GM12878 (cell line): ENCODE measurements around the gene ZNF816. TPM values are rescaled to one million over a fixed set of nuclear protein-coding genes. Genes with fewer than 3 reads are reported as not detected.

ENCODE experiments used
- ATAC-seq: fragments of 200-7000 bp; cut with Tn5 transposase; 3 replicates; pipeline ENCODE4 v1.9.1; 2020; ENCODE audit warnings: mild to moderate bottlenecking, moderate library complexity
- BruUV-seq: library from RNA; stranded (reverse); fragments of 400-500 nt; replicated peaks from 2 replicates; lab custom pipeline; 2021; lab: Mats Ljungman, UMichigan
- CTCF ChIA-PET: fragments of 300-600 bp; sonication (Branson Sonifier 250); formaldehyde crosslinking; extraction: SDS; loops from one replicate; lab custom pipeline; 2021; ENCODE audit warnings: inconsistent platforms; lab: Yijun Ruan, JAX
- POLR2A ChIA-PET: fragments of 350-600 bp; formaldehyde crosslinking; extraction: SDS; loops from one replicate; lab custom pipeline; 2021; ENCODE audit warnings: inconsistent platforms; lab: Charles Lee
- RAD21 ChIA-PET: fragments of 300-600 bp; sonication (Branson Sonifier 250); formaldehyde crosslinking; loops from one replicate; lab custom pipeline; 2023; ENCODE audit warnings: antibody characterized with exemption; ENCODE audit not compliant: unreplicated experiment; lab: Charles Lee
- SMC1A ChIA-PET: fragments of 300-600 bp; sonication (Branson Sonifier 250); formaldehyde crosslinking; loops from one replicate; lab custom pipeline; 2023; ENCODE audit not compliant: unreplicated experiment, uncharacterized antibody; lab: Charles Lee
- DNase-seq: peaks from one replicate; pipeline ENCODE4 v3.0.0-alpha.2; 2011; ENCODE audit warnings: low read depth, low spot score
- FAIRE-seq: peaks from 3 replicates; lab custom pipeline; 2011; peaks lifted over from hg19 to GRCh38; lab: Jason Lieb, UNC
- H2AFZ ChIP-seq: 2 replicates; pipeline ENCODE4 v1.6.0; 2011; ENCODE audit warnings: low read depth, low read length, control low read depth; ENCODE audit not compliant: control insufficient read depth
- H3K27ac ChIP-seq: 2 replicates; pipeline ENCODE4 v1.5.1; 2011; ENCODE audit warnings: control low read depth; ENCODE audit not compliant: control insufficient read depth, insufficient read depth
- H3K27me3 ChIP-seq, 2 experiments: replicated peaks in 1 of 2; 2 replicates each; pipeline versions ENCODE4 v1.6.0 to v1.6.1; 2011; ENCODE audit warnings: low read length in 1 of 2; ENCODE audit not compliant: control insufficient read depth in 2 of 2, insufficient read depth in 2 of 2
- H3K36me3 ChIP-seq, 2 experiments: 2 replicates each; pipeline ENCODE4 v1.5.1; 2011; ENCODE audit warnings: low read length in 1 of 2; ENCODE audit not compliant: control insufficient read depth in 2 of 2, insufficient read depth in 2 of 2
- H3K4me1 ChIP-seq: 2 replicates; pipeline ENCODE4 v1.6.1; 2011; ENCODE audit warnings: mild to moderate bottlenecking, low read length, moderate library complexity, mixed read lengths; ENCODE audit not compliant: control insufficient read depth, insufficient read depth
- H3K4me2 ChIP-seq: 2 replicates; pipeline ENCODE4 v1.6.0; 2011; ENCODE audit warnings: control low read depth; ENCODE audit not compliant: control insufficient read depth, insufficient read depth
- H3K4me3 ChIP-seq: fragments of 200-600 bp; sonication (generic); 2 replicates; pipeline ENCODE4 v1.5.1; 2016
- H3K79me2 ChIP-seq: 2 replicates; pipeline ENCODE4 v1.6.0; 2011; ENCODE audit warnings: low read length; ENCODE audit not compliant: control insufficient read depth, insufficient read depth
- H3K9ac ChIP-seq: 2 replicates; pipeline ENCODE4 v1.8.0; 2011; ENCODE audit warnings: low read length, control low read depth, mixed read lengths; ENCODE audit not compliant: control insufficient read depth, insufficient read depth
- H3K9me3 ChIP-seq: replicated peaks from 3 replicates; pipeline ENCODE4 v1.5.1; 2011; ENCODE audit warnings: mild to moderate bottlenecking, low read length; ENCODE audit not compliant: control insufficient read depth, insufficient read depth
- H4K20me1 ChIP-seq: 2 replicates; pipeline ENCODE4 v1.6.0; 2011; ENCODE audit not compliant: control insufficient read depth, insufficient read depth
- BCL11A ChIP-seq: IDR thresholded peaks from 2 replicates; pipeline ENCODE4 v1.6.1; 2011; ENCODE audit warnings: low read depth, low read length
- BRCA1 ChIP-seq: IDR thresholded peaks from 2 replicates; pipeline ENCODE4 v1.6.1; 2011; ENCODE audit warnings: low read depth, low read length, improper control_type of control experiment
- CREM ChIP-seq: IDR thresholded peaks from 2 replicates; pipeline ENCODE4 v1.6.1; 2014; ENCODE audit warnings: antibody characterized with exemption, low read depth
- MEF2B ChIP-seq: fragments of 450-650 bp; IDR thresholded peaks from 2 replicates; pipeline ENCODE4 v1.6.1; 2018; ENCODE audit warnings: mild to moderate bottlenecking, moderate library complexity; ENCODE audit not compliant: partially characterized antibody, poor library complexity, severe bottlenecking
- PAX8 ChIP-seq: fragments of 450-650 bp; IDR thresholded peaks from 2 replicates; pipeline ENCODE4 v1.6.1; 2017; ENCODE audit warnings: mild to moderate bottlenecking, moderate library complexity
- SMARCA5 ChIP-seq: fragments of 450-650 bp; IDR thresholded peaks from 2 replicates; pipeline ENCODE4 v1.6.1; 2017; ENCODE audit warnings: mild to moderate bottlenecking
- SPI1 ChIP-seq: IDR thresholded peaks from 2 replicates; pipeline ENCODE4 v1.6.1; 2011; ENCODE audit warnings: low read depth, mild to moderate bottlenecking, low read length, moderate library complexity, borderline replicate concordance; ENCODE audit not compliant: insufficient read depth
- SREBF1 ChIP-seq: IDR thresholded peaks from 2 replicates; pipeline ENCODE4 v1.6.1; 2012; ENCODE audit warnings: mild to moderate bottlenecking, low read length
- ZNF207 ChIP-seq: fragments of 450-650 bp; IDR thresholded peaks from 2 replicates; pipeline ENCODE4 v1.6.1; 2014; ENCODE audit warnings: antibody characterized with exemption, mild to moderate bottlenecking, borderline replicate concordance
- WGBS: methylation state at CpG from one replicate; pipeline ENCODE4 v1.1.6; 2016; ENCODE audit warnings: low lambda C conversion rate; ENCODE audit not compliant: insufficient replicate concordance, insufficient coverage; ENCODE audit errors: missing lambda C conversion rate; 5-methylcytosine and 5-hydroxymethylcytosine counted together
- in situ Hi-C: fragments of 300-500 bp; cut with MboI; formaldehyde crosslinking; loops from 9 replicates; pipeline ENCODE4 v1.14.3; 2018; ENCODE audit warnings: mixed read lengths
- intact Hi-C: fragments of 100-400 bp; cut with micrococcal nuclease; formaldehyde crosslinking; loops from one replicate; pipeline ENCODE4 v1.14.2; 2022; ENCODE audit not compliant: unreplicated experiment
- polyA plus RNA-seq, 11 experiments: library from polyadenylated mRNA; depleted of rRNA in 4 of 11; unstranded in 6 of 11; stranded (reverse) in 5 of 11; fragments of >200 nt; fragmentation: Nextera tagmentation in 4 of 11; fragmentation: Illumina TruSeq in 1 of 11; extraction: Ambion mirVana in 4 of 11; extraction: Trizol in 1 of 11; gene quantifications; 1 replicate in 1 of 11; 2 replicates in 10 of 11; pipeline versions ENCODE4 v1.2.1 to v1.2.3, GENCODE V29; 2011 to 2016; ENCODE audit warnings: inconsistent platforms in 2 of 11, missing spikeins in 2 of 11, low read depth in 1 of 11
- total RNA-seq, 4 experiments: library from RNA; depleted of rRNA in 3 of 4; stranded (reverse); fragments of >200 nt in 3 of 4; fragmentation: Illumina TruSeq in 1 of 4; extraction: Trizol in 1 of 4; gene quantifications; 2 replicates each; pipeline versions ENCODE4 v1.2.1 to v1.2.3, GENCODE V29; 2013 to 2021
- TF ChIP-seq, protein P1 (sequence below): IDR thresholded peaks from 2 replicates; pipeline ENCODE4 v1.6.1; 2011; ENCODE audit warnings: borderline replicate concordance, low read depth, mild to moderate bottlenecking, moderate library complexity, low read length; ENCODE audit not compliant: insufficient read depth, poor library complexity, severe bottlenecking
- TF ChIP-seq, protein P2 (sequence below): IDR thresholded peaks from 2 replicates; pipeline ENCODE4 v1.6.1; 2012; ENCODE audit warnings: low read depth, low read length, improper control_type of control experiment
- TF ChIP-seq, protein P3 (sequence below): IDR thresholded peaks from 2 replicates; pipeline ENCODE4 v1.6.1; 2011; ENCODE audit warnings: borderline replicate concordance, low read depth, mild to moderate bottlenecking, moderate library complexity, mixed read lengths, low read length; ENCODE audit not compliant: insufficient read depth; ENCODE audit errors: extremely low read length
- TF ChIP-seq, protein P4 (sequence below): fragments of 450-650 bp; IDR thresholded peaks from 2 replicates; pipeline ENCODE4 v1.6.1; 2016; ENCODE audit warnings: mild to moderate bottlenecking
- TF ChIP-seq, protein P5 (sequence below): fragments of 450-650 bp; IDR thresholded peaks from 2 replicates; pipeline ENCODE4 v1.6.1; 2017; ENCODE audit warnings: antibody characterized with exemption, mild to moderate bottlenecking, moderate library complexity
- TF ChIP-seq, protein P6 (sequence below): IDR thresholded peaks from 2 replicates; pipeline ENCODE4 v1.6.1; 2012; ENCODE audit warnings: low read length, inconsistent platforms

Gene ZNF816
- total and polyA plus RNA-seq, 10 of the 15 experiments (the other 5 are each of a cell fraction or from before 2014, with no cell fraction given), result 4.0 to 15.6 (median 7.5) TPM

DNA sequence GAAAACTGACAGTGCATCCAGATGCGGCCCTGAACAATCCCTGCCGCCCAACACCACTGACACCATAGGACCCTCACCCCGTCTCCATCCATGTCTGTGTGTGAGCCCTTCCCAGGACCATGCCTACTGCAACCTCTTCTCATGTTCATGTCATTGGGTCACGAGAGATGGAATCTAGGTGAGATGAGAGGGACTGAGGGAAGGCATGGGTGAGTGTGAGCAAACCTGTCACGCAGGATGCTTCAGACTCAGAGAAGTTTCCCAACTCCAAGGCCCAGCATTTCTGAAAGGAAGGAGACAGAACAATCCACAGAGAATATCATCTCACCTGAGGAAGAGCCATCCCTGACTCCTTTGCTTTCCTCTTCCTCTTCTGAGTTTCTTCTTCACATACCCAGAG is 45.1 kb downstream of the ZNF816 start (continued):
- TF ChIP-seq, protein P1, sequence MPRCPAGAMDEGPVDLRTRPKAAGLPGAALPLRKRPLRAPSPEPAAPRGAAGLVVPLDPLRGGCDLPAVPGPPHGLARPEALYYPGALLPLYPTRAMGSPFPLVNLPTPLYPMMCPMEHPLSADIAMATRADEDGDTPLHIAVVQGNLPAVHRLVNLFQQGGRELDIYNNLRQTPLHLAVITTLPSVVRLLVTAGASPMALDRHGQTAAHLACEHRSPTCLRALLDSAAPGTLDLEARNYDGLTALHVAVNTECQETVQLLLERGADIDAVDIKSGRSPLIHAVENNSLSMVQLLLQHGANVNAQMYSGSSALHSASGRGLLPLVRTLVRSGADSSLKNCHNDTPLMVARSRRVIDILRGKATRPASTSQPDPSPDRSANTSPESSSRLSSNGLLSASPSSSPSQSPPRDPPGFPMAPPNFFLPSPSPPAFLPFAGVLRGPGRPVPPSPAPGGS, result no peak
- TF ChIP-seq PAX8 (no peak), ZNF207 (no peak)

DNA sequence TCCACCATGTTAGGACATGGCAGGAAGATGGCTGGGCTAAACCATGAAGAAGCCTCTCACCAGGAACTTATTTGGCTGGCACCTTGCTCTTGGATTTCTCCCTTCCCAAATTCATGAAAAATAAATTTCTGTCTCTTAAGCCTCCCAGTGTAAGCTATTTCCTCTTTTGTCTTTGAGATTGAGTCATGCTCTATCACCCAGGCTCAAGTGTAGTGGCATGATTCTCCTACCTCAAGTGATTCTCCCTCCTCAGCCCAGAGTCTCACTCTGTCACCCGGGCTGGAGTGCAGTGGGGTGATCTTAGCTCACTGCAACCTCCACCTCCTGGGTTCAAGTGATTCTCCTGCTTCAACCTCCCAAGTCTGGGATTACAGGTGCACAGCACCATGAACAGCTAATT is 52.0 kb downstream of the ZNF816 start:
- no TSS peak for BruUV-seq
- Histone ChIP-seq H3K4me2 (no peak overlapping the region), H3K27me3 (no peaks in the 10 kb centered on the region), H3K9ac (no peak overlapping the region), H3K36me3 (peaks cover 0 to 9% of the 10 kb centered on the region in 2 experiments; a peak in 1 of 4 replicates), H3K4me1 (no peaks in the 10 kb centered on the region), H3K27ac (no peak overlapping the region), H3K4me3 (no peak overlapping the region), H3K79me2 (no peaks in the 10 kb centered on the region), H4K20me1 (no peaks in the 10 kb centered on the region), H2AFZ (no peak overlapping the region), H3K9me3 (peaks cover 9% of the 10 kb centered on the region; the same call in 2 of the 3 replicates)
- no peak for DNase-seq
- WGBS, result 100% methylated on average over 1 of the region's 1 CpG
- SMC1A ChIA-PET, result interaction anchor here (1.3 kb wide), 1 partner anchor 11 kb away, joined by 5 read pairs; no protein-coding TSS in a partner anchor
- POLR2A ChIA-PET, result no interaction called here
- RAD21 ChIA-PET, result no interaction called here
- intact Hi-C loops, result no loop called here
- no peak for FAIRE-seq
- CTCF ChIA-PET, result interaction anchor here (1.3 kb wide), 1 partner anchor 16 kb away, joined by 3 read pairs; no protein-coding TSS in a partner anchor
- ATAC-seq, result no peak
- in situ Hi-C loops, result no loop called here
- TF ChIP-seq SPI1, result no peak
- TF ChIP-seq, protein P2, sequence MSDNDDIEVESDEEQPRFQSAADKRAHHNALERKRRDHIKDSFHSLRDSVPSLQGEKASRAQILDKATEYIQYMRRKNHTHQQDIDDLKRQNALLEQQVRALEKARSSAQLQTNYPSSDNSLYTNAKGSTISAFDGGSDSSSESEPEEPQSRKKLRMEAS, result no peak
- TF ChIP-seq SMARCA5, result no peak
- no peak for TF ChIP-seq BCL11A
- TF ChIP-seq, protein P3, sequence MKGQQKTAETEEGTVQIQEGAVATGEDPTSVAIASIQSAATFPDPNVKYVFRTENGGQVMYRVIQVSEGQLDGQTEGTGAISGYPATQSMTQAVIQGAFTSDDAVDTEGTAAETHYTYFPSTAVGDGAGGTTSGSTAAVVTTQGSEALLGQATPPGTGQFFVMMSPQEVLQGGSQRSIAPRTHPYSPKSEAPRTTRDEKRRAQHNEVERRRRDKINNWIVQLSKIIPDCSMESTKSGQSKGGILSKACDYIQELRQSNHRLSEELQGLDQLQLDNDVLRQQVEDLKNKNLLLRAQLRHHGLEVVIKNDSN, result no peak
- TF ChIP-seq, protein P4, sequence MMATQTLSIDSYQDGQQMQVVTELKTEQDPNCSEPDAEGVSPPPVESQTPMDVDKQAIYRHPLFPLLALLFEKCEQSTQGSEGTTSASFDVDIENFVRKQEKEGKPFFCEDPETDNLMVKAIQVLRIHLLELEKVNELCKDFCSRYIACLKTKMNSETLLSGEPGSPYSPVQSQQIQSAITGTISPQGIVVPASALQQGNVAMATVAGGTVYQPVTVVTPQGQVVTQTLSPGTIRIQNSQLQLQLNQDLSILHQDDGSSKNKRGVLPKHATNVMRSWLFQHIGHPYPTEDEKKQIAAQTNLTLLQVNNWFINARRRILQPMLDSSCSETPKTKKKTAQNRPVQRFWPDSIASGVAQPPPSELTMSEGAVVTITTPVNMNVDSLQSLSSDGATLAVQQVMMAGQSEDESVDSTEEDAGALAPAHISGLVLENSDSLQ, result no peak
- TF ChIP-seq, protein P5, sequence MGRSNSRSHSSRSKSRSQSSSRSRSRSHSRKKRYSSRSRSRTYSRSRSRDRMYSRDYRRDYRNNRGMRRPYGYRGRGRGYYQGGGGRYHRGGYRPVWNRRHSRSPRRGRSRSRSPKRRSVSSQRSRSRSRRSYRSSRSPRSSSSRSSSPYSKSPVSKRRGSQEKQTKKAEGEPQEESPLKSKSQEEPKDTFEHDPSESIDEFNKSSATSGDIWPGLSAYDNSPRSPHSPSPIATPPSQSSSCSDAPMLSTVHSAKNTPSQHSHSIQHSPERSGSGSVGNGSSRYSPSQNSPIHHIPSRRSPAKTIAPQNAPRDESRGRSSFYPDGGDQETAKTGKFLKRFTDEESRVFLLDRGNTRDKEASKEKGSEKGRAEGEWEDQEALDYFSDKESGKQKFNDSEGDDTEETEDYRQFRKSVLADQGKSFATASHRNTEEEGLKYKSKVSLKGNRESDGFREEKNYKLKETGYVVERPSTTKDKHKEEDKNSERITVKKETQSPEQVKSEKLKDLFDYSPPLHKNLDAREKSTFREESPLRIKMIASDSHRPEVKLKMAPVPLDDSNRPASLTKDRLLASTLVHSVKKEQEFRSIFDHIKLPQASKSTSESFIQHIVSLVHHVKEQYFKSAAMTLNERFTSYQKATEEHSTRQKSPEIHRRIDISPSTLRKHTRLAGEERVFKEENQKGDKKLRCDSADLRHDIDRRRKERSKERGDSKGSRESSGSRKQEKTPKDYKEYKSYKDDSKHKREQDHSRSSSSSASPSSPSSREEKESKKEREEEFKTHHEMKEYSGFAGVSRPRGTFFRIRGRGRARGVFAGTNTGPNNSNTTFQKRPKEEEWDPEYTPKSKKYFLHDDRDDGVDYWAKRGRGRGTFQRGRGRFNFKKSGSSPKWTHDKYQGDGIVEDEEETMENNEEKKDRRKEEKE, result no peak
- TF ChIP-seq, protein P6, sequence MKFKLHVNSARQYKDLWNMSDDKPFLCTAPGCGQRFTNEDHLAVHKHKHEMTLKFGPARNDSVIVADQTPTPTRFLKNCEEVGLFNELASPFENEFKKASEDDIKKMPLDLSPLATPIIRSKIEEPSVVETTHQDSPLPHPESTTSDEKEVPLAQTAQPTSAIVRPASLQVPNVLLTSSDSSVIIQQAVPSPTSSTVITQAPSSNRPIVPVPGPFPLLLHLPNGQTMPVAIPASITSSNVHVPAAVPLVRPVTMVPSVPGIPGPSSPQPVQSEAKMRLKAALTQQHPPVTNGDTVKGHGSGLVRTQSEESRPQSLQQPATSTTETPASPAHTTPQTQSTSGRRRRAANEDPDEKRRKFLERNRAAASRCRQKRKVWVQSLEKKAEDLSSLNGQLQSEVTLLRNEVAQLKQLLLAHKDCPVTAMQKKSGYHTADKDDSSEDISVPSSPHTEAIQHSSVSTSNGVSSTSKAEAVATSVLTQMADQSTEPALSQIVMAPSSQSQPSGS, result no peak
- TF ChIP-seq CREM, result no peak
- no peak for TF ChIP-seq MEF2B
- no peak for TF ChIP-seq BRCA1
- no peak for TF ChIP-seq SREBF1
